GM18907 (cell line): Measurements from ENCODE around the gene SENP6.

ENCODE experiments used
- ATAC-seq: cut with Tn5 transposase; IDR thresholded peaks from one replicate; pipeline ENCODE4 v1.9.1; 2021; ENCODE audit warnings: mild to moderate bottlenecking, moderate library complexity; ENCODE audit not compliant: unreplicated experiment

SENP6 gene

DNA sequence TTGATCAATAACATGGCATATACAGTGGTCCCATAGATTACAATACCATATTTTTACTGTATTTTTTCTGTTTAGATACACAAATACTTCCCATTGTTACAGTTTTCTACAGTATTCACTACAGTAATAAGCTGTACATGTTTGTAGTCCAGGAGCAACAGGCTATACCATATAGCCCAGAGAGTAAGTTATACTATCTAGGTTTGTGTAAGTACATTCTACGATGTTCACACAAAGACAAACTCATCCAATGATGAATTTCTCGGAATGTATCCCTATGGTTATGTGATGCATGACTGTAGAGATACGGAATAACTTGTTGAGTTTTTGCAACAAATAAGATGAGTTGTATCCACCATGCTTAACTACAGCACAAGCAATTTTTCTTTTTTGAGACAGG lies 143.7 kb downstream of the SENP6 start:
- no peak for ATAC-seq

DNA sequence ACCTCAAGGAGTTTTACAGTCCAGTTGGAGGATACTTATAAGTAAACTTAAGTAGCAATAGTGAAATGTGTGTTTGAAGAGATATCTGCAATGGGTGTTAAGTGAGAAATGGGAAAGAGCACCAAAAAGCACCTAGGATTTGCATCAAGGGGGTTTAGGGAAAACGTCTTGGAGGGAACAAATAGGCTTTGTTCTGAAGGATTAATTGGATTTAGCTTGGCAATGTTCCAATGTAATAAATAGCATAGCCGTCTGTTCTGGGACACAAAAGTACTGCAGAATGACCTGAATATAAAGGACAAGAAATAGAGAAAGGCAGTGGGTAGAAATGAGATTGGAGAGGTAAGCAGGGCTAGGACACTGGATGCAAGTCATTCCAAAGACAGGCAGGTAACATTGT lies 144.5 kb downstream of the SENP6 start:
- no peak for ATAC-seq

DNA sequence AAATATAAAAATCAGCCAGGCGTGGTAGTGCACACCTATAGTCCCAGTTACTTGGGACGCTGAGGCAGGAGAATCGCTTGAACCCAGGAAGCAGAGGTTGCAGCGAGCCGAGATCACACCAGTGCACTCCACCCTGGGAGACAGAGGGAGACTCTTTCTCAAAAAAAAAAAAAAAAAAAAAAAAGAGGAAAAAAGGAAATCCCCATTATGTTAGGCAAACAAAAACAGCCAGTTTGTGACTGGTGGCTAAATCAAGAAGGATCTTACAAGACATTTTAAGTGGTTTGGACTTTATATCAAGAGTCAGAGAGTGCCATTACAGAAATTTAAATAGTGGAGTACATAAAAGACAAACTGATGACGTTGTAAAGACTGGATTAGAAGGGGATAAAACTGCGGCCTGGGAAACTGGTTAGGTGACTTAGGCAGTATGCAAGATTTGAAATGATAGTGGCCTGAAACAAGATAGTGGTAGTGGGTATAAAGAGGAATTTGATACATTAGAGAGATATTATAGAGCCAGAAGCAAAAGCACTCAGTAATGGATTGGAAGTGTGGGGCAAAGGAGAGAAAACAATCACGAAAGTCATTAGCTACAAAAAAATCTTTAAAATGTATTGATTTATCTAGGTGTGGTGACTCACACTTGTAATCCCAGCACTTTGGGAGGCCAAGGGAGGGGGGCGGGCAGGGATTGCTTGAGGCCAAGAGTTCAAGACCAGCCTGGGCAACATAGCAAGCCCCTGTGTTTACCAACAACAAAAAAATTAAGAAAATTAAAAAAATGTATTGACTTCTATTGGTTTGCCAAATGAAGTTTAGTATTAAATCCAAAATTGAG lies 145.7 kb downstream of the SENP6 start:
- ATAC-seq = no peak

DNA sequence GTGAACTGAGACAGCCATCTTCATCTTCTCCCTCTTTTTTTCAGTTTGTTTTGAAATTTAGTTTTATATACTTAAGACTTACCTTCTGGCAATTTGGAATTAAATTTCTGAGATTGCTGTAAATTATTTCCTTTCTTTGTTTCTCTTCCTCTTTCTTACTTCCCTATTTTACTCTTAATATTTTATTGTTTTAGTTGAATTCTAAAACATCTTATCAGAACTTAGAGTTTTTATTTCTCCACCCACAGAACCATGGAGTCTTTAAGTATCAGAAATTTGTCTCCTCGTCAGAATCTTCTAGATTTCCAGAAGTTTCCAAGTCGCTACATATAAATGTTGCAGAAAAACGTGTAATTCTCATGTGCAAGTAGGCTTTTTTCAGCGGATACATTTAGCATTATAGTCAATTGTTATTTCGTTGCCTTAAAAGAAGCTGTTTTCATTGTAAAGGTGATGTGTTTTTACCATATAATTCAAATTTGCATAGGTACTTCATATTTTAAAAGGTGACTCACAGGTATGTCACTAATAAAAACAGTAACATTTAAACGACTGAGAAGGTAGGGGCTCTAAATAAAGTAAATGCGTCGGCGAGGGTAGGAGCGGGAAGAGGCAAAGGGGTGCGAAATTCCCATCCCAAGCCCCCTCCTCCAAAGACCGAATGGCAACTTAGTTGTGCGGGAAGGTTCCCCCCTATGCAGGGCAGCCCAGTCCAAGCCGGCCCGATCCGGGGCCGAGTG lies 146.5 kb downstream of the SENP6 start:
- peak; percentile 1 for ATAC-seq

DNA sequence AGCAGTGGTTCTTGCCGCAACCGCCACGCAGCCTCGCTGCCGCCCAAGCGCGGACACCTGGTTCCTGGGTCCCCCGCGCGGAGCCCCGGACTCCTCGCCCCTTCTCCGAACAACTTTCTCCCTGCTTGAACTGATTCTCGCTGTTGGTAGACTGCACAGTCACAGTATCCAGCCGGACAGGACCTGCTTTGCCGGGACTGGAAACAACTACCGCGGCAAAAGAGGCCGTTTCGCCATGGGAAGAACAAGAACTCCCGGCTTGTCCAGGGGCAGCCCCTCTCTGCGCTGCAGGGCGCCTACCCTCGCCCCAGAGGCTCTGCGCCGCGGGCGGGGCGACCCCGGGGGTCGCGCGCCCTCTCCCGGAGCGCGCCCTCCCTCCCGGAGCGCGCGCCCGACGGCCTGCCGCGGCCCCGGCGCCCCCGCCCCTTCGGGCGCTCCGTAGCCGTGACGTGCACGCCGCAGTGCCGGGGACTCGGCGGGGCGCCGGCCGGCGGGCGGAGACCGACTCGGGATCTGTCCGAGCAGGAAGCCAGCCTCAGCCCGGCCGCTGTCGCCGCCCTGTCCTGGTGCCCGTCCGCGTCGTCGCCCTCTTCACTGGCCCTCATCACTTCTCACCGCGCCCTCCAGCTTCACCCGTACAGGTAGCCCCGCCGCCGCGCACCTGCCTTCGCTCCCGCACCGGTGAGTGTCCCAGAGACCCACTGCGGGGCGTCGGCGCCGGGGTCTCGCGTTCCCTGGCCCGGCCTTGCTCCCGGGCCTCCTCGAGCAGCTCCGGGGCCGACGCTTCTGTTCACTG lies 147.3 kb downstream of the SENP6 start, which contains the start of gene MYO6:
Gene MYO6 (plus strand): TSS at position 497 of the 796 bp plus-strand sequence. CDS start 68,309 bp downstream, outside the sequence.
- ATAC-seq = peak; percentile 78

DNA sequence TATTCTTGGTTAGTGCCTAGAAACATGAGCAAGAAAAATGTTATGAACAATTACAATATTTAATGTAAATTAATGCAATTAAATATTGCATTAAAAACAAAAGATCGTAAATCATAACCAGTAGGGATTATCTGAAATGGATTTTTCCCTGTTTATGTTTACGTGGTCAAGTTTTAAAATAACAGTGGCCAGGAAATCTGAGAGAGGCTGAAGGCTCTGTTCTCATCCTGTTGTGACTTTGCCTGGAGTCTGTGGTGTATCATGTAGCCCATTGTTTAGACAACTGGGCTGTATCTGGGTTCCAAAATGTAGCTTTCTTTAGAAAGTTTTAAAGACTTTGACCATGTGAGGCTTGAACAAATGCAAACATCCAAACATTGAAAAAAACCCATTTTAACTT lies 149.8 kb downstream of the SENP6 start:
- no peak for ATAC-seq

DNA sequence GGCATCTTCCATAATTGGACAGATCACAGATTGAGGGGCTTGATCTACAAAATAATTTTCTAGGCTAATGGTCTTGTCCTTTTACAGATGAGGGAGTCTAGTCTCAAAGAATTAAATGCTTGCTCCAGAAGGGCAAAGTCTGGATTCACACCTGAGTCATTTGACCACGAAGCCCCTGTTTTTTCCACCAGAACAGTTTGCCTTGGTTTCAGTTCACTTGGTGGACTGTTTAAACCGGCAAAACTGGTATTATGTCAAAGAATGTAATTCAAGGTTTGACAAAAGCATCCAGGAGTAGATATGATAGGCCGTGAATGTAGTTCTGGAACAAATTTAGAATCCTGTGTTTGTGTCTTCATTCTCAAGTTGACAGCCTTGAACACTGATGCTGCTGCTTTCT lies 150.7 kb downstream of the SENP6 start:
- ATAC-seq = no peak

DNA sequence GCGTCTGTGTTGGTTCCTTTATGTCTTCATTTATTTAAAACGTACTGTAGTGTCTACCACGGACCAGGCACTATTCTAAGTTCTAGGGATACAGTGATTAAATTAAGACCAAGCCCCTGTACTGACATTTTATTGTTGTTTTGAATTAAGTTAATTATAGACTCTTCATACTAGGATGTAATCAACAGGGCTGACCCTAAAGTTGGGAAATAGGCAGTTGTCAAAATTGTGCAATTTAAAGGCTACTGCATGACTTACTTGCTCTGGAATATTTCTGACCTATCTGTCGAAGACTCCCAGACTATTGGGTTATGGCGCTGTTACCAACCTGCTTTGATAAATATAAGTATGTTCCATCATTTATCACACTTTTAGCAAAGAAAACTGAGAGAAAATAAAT lies 154.0 kb downstream of the SENP6 start:
- ATAC-seq = no peak

DNA sequence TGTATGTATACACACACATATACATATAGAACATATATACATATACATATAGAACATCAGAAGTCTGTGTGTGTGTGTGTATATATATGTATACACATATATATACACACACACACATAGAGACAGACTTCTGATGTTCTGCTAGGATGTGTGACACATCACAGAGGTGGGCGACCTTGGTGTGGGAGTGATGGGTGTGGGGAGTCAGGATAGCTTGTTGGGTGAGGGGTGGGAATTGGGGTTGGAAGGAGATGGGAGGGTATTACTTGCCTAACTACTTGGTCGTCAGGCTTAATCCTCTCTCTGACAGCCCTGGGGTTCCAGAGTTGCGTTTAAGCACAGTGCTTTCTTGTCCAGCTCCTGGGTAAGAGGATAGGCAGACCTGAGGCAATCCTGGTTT lies 155.6 kb downstream of the SENP6 start:
- ATAC-seq = no peak

DNA sequence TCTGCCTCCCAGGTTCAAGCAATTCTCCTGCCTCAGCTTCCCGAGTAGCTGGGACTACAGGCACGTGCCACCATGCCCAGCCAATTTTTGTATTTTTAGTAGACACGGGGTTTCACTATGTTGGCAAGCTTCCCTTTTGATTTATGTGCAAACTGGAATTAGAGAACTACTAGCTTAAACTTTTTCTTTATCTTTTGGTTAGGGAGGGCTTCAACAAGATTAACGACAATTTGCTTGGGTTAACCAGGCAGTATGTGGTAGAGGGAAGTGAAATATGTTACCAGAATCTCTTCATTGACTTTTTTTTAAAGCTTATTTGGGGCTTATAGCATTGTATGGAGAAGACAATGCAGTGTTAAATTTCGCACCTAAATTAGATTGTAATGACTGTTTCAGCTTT lies 156.4 kb downstream of the SENP6 start:
- ATAC-seq = no peak

DNA sequence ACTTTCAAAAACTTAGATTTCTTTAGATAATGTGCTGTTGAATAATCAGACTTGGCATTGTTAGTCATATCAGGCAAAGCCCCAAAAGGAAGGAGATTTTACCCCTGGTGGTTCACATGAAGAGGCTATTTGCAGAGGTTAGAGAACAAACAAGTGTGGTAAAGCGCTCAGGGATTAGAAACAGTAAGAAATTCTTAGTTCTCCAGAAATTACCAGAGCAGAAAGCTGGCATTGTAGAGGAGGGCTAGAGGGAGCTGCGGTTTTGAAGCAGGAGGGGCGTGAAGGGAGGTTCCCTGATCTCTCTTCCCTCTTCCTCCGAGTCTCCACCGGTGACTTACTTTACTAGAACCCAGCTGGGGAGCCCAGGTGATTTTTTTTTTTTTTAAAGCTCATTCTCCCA lies 157.5 kb downstream of the SENP6 start:
- ATAC-seq = no peak

DNA sequence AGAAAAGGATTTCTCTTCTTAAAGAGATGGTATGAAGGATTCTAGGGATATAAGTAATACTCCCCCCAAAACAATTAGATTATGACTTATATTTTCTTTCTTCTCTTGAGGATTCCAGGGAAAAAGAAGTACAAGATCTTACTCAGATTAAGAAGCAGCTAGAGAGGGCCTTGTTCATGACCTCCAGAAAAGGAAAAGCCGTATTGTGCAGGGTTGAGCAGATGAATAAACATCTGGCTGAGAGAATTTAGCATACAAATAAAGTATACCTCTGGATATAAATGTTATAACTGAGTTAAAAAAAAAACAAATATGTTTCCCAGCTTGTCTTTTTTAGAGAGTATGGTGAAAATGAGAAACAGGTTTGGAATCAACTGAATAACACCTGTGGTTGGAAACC lies 158.6 kb downstream of the SENP6 start:
- no peak for ATAC-seq

DNA sequence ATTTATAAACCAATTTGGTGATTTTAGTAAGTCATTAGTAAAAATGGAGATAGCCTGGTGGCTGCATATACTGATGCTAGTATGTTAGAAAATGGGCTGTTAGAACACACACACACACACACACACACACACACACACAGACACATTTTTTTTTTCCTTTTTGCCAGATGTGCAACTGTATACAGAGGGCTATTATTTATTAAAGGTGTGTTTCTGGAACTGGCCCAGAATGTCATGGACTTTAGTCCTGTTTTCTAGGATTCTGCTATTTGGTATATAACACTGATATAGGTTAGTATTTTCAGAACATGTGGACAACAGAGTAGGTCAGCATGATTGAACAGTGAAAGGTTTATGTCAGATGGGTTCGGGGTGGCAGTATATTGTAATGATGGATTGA lies 159.8 kb downstream of the SENP6 start:
- ATAC-seq = no peak

DNA sequence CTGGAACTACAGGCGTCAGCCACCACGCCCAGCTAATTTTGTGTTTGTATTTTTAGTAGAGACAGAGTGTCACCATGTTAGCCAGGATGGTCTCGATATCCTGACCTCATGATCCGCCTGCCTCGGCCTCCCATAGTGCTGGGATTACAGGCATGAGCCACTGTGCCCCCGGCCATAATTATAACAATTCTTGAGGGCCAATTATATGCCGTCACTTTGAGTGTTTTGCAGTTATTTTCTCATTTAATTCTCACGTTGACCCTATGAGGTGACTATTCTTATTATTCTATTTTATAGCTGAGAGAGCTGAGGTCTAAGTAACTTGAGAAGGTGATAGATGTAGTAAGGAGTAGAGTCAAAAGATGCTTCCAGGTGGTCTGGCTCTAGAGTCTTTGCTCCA lies 160.4 kb downstream of the SENP6 start:
- ATAC-seq = no peak

DNA sequence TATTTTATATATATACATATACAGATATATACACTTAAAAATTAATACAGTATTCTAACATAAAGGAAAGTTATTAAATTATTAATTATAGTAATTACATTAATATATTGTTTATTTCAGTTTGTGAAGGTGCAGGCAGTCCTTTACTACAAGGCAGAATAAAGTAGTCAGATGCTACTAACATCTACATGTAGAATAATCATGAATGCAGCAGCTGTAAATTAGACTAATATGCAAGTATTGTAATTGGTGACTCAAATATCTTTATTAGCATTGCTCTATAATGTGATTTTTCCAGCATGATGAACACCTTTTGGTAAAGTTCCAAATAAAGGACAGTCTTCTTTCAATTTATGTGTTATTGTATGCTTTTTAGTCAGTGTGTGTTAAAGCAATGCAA lies 164.7 kb downstream of the SENP6 start:
- ATAC-seq = no peak
